Measurements from ENCODE around the gene RFTN1. TPM values are rescaled to one million over a fixed set of nuclear protein-coding genes. Genes with fewer than 3 reads are reported as not detected.

Gene RFTN1
- total RNA-seq, 2 experiments from 2014 or later, result 101 to 113 TPM

DNA sequence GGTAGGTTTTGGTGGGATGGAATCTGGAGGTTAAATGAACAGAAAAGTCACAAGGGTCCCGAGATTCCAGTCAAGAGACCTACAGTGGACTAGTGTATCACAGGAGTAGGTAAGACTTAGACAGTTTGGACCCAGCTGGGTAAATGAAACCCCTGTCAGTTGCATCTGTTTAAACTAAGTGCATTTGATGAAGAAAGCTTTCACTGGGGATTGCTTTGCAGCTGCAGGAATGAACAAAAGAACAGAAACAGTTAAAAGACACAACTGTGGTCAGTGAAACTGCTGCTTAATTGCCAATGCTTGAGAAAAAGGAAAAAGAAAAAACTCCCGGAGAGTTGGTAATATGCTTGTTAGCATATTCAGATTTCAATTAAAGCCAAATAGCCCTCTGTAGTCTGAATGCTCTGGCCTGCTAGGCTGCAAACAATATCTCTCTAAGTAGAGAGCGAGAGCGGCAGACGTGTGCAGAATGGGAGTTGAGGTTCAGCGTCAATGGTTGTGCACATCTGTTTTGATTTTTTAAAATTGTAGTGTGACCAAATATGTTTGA lies 211.3 kb downstream of the RFTN1 start:
- intact Hi-C loops (cut with DNase I, micrococcal nuclease), result no loop called here
- ATAC-seq, result no peak
- Mint-ChIP-seq H3K9me3 (ENCODE audit: low read depth) (peaks cover 2% of the 10 kb centered on the region), H3K36me3 (ENCODE audit: low read depth) (peaks cover 75% of the 10 kb centered on the region), H3K4me1 (peaks cover 98% of the 10 kb centered on the region), H3K27me3 (no peaks in the 10 kb centered on the region), H3K4me3 (peak overlapping the region; percentile 66), H3K27ac (peak overlapping the region; percentile 96)
- DNase-seq, result no peak
- POLR2A ChIA-PET, result no interaction called here
- CTCF ChIA-PET, result interaction anchor here (1.0 to 3.2 kb wide), 3 partner anchors 12 to 16 kb away, joined by 4 to 17 read pairs (median 9); no protein-coding TSS in a partner anchor

DNA sequence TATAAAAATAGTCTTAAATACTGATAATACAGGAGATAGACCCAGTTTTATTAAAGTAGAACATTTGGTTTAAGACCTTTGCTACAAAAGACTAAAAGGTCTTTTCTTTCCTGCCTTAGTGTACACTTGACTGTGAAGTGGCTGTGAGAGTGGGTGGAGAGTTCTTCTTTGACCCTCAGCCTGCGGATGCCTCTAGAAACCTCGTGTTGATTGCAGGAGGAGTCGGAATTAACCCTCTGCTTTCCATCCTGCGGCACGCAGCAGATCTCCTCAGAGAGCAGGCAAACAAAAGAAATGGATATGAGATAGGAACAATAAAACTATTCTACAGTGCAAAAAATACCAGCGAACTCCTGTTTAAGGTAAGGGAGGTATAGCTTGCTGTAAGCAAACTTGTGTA lies 212.0 kb downstream of the RFTN1 start:
- intact Hi-C loops (cut with DNase I, micrococcal nuclease), result loop anchor here (1.0 kb wide), 2 partner anchors 8 to 10 kb away; no protein-coding TSS in a partner anchor
- ChIA-PET CTCF (interaction anchor here (0.8 to 2.4 kb wide), 7 partner anchors 8 to 16 kb away, joined by 3 to 9 read pairs (median 4); no protein-coding TSS in a partner anchor), POLR2A (interaction anchor here (0.6 kb wide), 1 partner anchor 532 kb away, joined by 3 read pairs; no protein-coding TSS in a partner anchor)
- Mint-ChIP-seq H3K9me3 (ENCODE audit: low read depth) (peaks cover 2% of the 10 kb centered on the region), H3K4me1 (peaks cover 98% of the 10 kb centered on the region), H3K27me3 (no peaks in the 10 kb centered on the region), H3K4me3 (peak overlapping the region; percentile 66), H3K36me3 (ENCODE audit: low read depth) (peaks cover 75% of the 10 kb centered on the region), H3K27ac (peak overlapping the region; percentile 96)
- DNase-seq, result peak; percentile 57
- ATAC-seq, result peak; percentile 30

DNA sequence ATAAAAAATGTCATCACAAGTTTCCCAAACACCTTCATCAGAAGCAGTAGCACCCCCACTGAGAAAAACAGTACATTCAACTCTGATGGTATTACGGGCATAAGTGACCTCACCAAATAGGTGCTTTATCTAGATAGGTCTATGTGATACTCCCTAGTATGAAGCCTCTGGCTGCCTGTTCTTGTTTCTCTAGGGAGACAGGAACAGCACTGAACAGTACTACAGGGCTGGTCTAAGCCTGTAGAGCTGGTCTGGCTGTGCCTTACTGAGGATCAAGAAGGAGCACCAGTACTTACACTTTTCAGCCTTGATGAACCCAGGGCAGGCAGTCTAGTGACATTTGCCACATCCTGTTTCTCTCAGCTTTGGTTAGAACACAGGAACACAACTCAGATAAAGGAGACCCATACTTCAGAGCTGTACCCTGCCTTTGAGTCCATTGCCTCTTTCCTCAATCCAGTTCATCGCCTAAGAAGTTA lies 212.6 kb downstream of the RFTN1 start:
- Mint-ChIP-seq H3K27me3 (no peaks in the 10 kb centered on the region), H3K9me3 (ENCODE audit: low read depth) (peaks cover 3% of the 10 kb centered on the region), H3K36me3 (ENCODE audit: low read depth) (peaks cover 75% of the 10 kb centered on the region), H3K4me1 (peaks cover 98% of the 10 kb centered on the region), H3K27ac (peak overlapping the region; percentile 96), H3K4me3 (peak overlapping the region; percentile 66)
- POLR2A ChIA-PET, result interaction anchor here (0.6 kb wide), 1 partner anchor 532 kb away, joined by 3 read pairs; no protein-coding TSS in a partner anchor
- intact Hi-C loops (cut with DNase I, micrococcal nuclease), result loop anchor here (1.0 kb wide), 2 partner anchors 8 to 10 kb away; no protein-coding TSS in a partner anchor
- peak; percentile 53 for DNase-seq
- CTCF ChIA-PET, result interaction anchor here (0.8 to 2.4 kb wide), 9 partner anchors 9 to 29 kb away, joined by 3 to 9 read pairs (median 4); no protein-coding TSS in a partner anchor
- ATAC-seq, result peak; percentile 55

DNA sequence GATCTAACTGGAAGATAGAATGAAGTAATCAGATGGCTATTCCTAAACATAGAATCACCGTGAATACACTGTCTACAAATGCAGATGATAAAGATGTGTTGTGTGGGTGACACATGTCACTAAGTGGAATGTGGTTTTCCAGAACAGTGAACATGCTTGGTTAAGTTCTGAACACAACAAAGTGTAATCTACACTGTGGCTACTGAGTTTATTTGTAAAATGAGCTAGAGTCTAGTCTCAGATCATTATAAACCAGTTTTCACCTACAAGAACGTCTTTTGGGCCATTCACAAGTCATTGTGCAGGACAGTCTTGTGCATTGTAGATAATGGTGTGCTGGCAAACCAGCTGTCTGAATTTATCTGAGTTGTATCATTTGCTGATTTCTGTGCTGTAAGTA lies 213.2 kb downstream of the RFTN1 start:
- Mint-ChIP-seq H3K27ac (peak overlapping the region; percentile 96), H3K27me3 (no peaks in the 10 kb centered on the region), H3K36me3 (ENCODE audit: low read depth) (peaks cover 75% of the 10 kb centered on the region), H3K9me3 (ENCODE audit: low read depth) (peaks cover 3% of the 10 kb centered on the region), H3K4me1 (peaks cover 98% of the 10 kb centered on the region), H3K4me3 (peak overlapping the region; percentile 66)
- intact Hi-C loops (cut with DNase I, micrococcal nuclease), result loop anchor here in 1 of 2 experiments (1.0 kb wide), 1 partner anchor 9 kb away; no protein-coding TSS in a partner anchor
- DNase-seq (no peak), ATAC-seq (peak; percentile 8)
- ChIA-PET POLR2A (no interaction called here), CTCF (interaction anchor here (1.0 to 2.4 kb wide), 6 partner anchors 8 to 28 kb away, joined by 3 to 9 read pairs (median 4); no protein-coding TSS in a partner anchor)

DNA sequence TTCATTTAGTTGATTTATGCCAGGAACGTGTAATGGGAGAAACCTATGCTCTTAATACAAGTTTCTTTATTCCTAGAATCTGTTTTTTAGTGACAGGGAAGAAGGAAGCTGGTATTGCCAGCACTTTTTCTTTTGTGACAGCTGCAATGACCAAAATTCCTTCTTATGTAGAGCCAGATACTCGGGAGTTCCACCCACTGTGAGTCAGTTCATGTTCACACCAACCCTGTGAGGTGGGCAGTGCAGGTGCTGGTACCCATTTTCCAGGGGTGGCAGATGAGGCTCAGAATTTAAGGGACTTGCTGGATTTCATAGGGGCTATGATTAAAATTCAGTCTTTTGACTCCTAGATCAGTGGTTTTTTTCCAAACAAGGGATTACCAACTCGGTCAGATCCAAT lies 213.8 kb downstream of the RFTN1 start:
- Mint-ChIP-seq H3K4me1 (peaks cover 97% of the 10 kb centered on the region), H3K27ac (peak overlapping the region; percentile 96), H3K36me3 (ENCODE audit: low read depth) (peaks cover 74% of the 10 kb centered on the region), H3K4me3 (no peak overlapping the region), H3K9me3 (ENCODE audit: low read depth) (peaks cover 3% of the 10 kb centered on the region), H3K27me3 (no peaks in the 10 kb centered on the region)
- ChIA-PET POLR2A (no interaction called here), CTCF (interaction anchor here (1.2 to 2.4 kb wide), 2 partner anchors 9 to 28 kb away, joined by 3 to 9 read pairs; no protein-coding TSS in a partner anchor)
- DNase-seq (no peak), ATAC-seq (no peak)
- intact Hi-C loops (cut with DNase I, micrococcal nuclease), result loop anchor here (1.0 to 10.0 kb wide), 5 partner anchors 8 to 725 kb away; no protein-coding TSS in a partner anchor

DNA sequence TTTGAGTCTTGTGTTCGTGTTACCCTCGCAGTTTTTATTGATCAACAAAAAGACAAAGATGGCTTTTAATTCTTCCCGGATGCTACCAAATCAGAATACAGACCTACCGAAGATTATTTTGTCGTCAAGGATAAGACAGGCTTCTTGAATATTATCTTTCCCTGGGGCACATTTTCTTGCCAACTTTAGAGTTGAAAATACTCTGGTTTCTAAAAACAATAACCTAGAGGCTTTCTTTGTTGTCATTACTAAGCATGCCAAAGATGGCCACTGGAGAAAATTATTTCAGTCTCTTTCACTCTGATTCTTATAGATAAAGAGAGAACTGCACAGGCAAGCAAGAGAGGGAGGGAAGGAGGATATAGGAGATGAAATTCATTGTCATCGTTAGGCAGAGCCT lies 214.6 kb downstream of the RFTN1 start:
- DNase-seq (no peak), ATAC-seq (no peak)
- POLR2A ChIA-PET, result no interaction called here
- peak overlapping the region; percentile 3 for H3K4me3 Mint-ChIP-seq
- no peaks in the 10 kb centered on the region for H3K27me3 Mint-ChIP-seq
- H3K36me3 Mint-ChIP-seq (ENCODE audit: low read depth), result peaks cover 74% of the 10 kb centered on the region
- peak overlapping the region; percentile 88 for H3K27ac Mint-ChIP-seq
- intact Hi-C loops (cut with DNase I, micrococcal nuclease), result loop anchor here (5.0 to 10.0 kb wide), 4 partner anchors 78 to 726 kb away; no protein-coding TSS in a partner anchor
- CTCF ChIA-PET, result interaction anchor here (1.0 to 1.6 kb wide), 2 partner anchors 12 to 15 kb away, joined by 4 to 8 read pairs; no protein-coding TSS in a partner anchor
- H3K9me3 Mint-ChIP-seq (ENCODE audit: low read depth), result peaks cover 3% of the 10 kb centered on the region
- peaks cover 97% of the 10 kb centered on the region for H3K4me1 Mint-ChIP-seq

DNA sequence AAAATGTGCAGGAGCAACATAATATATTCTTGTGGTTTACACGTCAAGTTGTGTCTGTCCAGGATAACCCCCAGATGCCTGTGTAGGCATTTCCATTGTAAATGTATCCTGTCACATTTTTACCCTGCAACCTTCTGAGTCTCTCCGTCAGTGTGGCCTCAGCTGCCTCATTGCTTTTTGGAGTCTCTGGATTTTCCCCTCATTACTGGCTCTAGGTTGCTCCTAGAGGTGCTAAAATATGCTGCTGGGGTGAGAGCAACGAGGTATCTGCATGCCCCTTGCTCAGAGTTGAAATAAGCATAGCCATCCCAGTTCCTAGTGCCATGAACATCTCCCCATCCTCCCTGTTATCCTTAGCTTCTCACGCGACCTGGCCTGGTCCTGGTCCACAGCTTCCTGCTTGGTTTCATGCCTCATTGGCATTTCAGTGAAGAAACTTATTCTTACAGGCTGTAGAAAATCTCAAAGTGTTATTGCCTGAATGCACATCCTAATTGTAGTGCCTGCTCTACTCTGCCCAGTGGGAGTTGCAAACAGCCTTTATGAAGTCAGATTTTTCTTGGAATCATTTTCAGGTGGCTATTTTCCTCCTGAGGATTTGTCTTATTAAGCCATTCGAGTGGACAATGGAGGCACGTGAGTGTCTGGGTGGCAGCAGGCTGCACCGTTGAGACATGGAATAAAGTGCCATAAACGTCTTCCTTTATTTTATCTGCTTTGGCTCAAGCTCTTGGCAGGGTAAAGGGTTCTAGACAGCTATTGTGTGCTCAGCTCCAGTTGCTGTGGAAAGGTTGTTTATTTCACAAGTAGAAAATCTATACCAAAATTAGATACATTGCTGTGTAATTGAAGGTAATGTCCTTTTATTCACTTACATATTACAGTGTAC lies 215.3 kb downstream of the RFTN1 start:
- Mint-ChIP-seq H3K27ac (peak overlapping the region; percentile 88), H3K9me3 (ENCODE audit: low read depth) (peaks cover 3% of the 10 kb centered on the region), H3K36me3 (ENCODE audit: low read depth) (peaks cover 76% of the 10 kb centered on the region), H3K27me3 (no peaks in the 10 kb centered on the region), H3K4me1 (peaks cover 99% of the 10 kb centered on the region), H3K4me3 (peak overlapping the region; percentile 3)
- DNase-seq (no peak), ATAC-seq (no peak)
- ChIA-PET CTCF (interaction anchor here (0.6 to 1.6 kb wide), 8 partner anchors 10 to 700 kb away, joined by 3 to 9 read pairs (median 4); no protein-coding TSS in a partner anchor), POLR2A (interaction anchor here (0.8 kb wide), 1 partner anchor 11 kb away, joined by 3 read pairs; no protein-coding TSS in a partner anchor)
- intact Hi-C loops (cut with DNase I, micrococcal nuclease), result loop anchor here (5.0 to 10.0 kb wide), 4 partner anchors 79 to 727 kb away; no protein-coding TSS in a partner anchor

DNA sequence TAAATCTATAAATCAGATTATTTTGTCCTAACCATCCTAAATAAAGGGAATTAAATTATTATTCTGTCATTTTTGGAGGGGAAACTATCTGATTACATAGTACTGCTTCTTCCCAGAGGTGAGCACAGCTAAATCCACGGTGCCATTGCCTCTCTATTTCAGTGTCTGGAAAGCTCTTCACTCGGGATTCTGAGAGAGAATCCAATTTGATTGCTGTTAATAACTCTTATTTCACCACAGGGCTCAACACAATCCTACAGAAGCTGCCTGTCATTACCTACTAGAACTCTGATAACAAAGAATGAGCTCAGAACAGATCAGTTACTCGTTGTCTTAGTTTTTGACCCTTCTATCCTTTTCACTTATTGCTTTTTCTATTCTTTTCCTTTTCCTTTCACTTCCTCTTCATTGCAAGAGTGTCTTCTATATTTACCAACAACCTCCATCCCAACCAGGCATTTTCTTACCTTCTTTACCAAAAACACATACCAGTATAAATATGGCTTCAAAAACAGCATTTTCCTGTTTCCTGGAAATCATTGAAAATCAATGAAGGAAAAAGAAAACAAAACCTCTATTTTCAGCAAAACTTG lies 218.1 kb downstream of the RFTN1 start:
- POLR2A ChIA-PET, result interaction anchor here (0.6 to 1.7 kb wide), 5 partner anchors 9 to 272 kb away, joined by 3 to 7 read pairs (median 6); partner anchors contain the start of genes DPH3 and OXNAD1
- DNase-seq (no peak), ATAC-seq (no peak)
- peaks cover 95% of the 10 kb centered on the region for H3K4me1 Mint-ChIP-seq
- CTCF ChIA-PET, result interaction anchor here (0.7 to 9.8 kb wide), 13 partner anchors 9 to 624 kb away, joined by 3 to 262 read pairs (median 4); no protein-coding TSS in a partner anchor
- intact Hi-C loops (cut with DNase I, micrococcal nuclease), result loop anchor here (1.0 to 10.0 kb wide), 5 partner anchors 14 to 729 kb away; no protein-coding TSS in a partner anchor
- H3K27me3 Mint-ChIP-seq, result no peaks in the 10 kb centered on the region
- peaks cover 9% of the 10 kb centered on the region for H3K9me3 Mint-ChIP-seq (ENCODE audit: low read depth)
- H3K4me3 Mint-ChIP-seq, result peak overlapping the region; percentile 42
- H3K27ac Mint-ChIP-seq, result peak overlapping the region; percentile 89
- H3K36me3 Mint-ChIP-seq (ENCODE audit: low read depth), result peaks cover 73% of the 10 kb centered on the region

DNA sequence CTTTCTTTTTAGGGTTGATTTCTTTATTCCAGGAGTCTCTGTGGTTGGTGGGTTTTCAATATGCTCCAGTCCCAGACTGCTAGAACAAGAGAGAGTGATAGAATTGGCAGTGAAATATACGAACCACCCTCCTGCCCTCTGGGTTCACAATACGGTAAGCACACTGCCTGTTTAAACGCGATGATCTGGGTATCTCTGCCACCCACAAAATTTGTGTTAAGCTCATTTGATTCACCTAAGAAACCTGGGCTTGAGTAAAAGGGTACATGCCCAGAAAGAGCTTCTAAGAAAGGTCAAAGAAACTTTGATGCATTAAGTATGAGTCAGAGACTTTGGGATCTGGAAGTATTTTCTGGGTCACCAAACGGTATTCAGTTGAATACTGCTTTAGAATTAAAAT lies 218.7 kb downstream of the RFTN1 start:
- POLR2A ChIA-PET, result interaction anchor here (0.6 to 1.7 kb wide), 6 partner anchors 9 to 652 kb away, joined by 3 to 7 read pairs (median 3); partner anchors contain the start of genes DPH3 and OXNAD1

DNA sequence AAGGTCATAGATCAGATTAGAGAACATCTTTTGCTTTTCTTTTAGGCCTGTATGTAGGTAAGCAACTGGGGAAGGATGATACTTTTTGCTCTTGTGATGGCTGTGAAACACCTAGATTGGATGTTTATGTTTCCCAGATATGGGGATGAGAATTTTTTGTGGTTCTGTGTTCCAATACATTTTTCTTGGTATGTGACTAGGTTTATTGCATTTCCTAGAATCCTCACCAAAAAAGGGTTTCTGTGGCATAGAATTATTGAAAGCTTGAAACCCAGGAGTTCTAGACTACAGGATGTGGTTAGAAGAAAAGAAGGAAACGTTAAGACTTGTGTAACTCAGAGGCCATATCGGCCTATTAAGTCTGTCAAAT lies 222.7 kb downstream of the RFTN1 start:
- DNase-seq, result no peak
- H3K27ac Mint-ChIP-seq, result peak overlapping the region; percentile 94
- peak overlapping the region; percentile 79 for H3K4me3 Mint-ChIP-seq
- peaks cover 94% of the 10 kb centered on the region for H3K4me1 Mint-ChIP-seq
- H3K27me3 Mint-ChIP-seq, result no peaks in the 10 kb centered on the region
- peak; percentile 29 for ATAC-seq
- H3K9me3 Mint-ChIP-seq (ENCODE audit: low read depth), result peaks cover 5% of the 10 kb centered on the region
- intact Hi-C loops (cut with DNase I, micrococcal nuclease), result loop anchor here (1.0 to 10.0 kb wide), 15 partner anchors 9 to 942 kb away; no protein-coding TSS in a partner anchor
- ChIA-PET CTCF (interaction anchor here (0.5 to 9.8 kb wide), 30 partner anchors 10 to 307 kb away, joined by 3 to 262 read pairs (median 5); partner anchors contain the start of genes DPH3 and OXNAD1), POLR2A (interaction anchor here (0.6 to 1.5 kb wide), 3 partner anchors 22 to 185 kb away, joined by 3 to 5 read pairs (median 5); no protein-coding TSS in a partner anchor)
- H3K36me3 Mint-ChIP-seq (ENCODE audit: low read depth), result peaks cover 74% of the 10 kb centered on the region

More for the DNA sequence above, 218.7 kb downstream of the RFTN1 start:
- intact Hi-C loops (cut with DNase I, micrococcal nuclease), result loop anchor here (1.0 to 10.0 kb wide), 6 partner anchors 14 to 730 kb away; no protein-coding TSS in a partner anchor
- H3K27me3 Mint-ChIP-seq, result no peaks in the 10 kb centered on the region
- peak overlapping the region; percentile 40 for H3K4me3 Mint-ChIP-seq
- peak overlapping the region; percentile 87 for H3K27ac Mint-ChIP-seq
- ATAC-seq, result peak; percentile 57
- CTCF ChIA-PET, result interaction anchor here (0.7 to 9.8 kb wide), 12 partner anchors 8 to 623 kb away, joined by 3 to 262 read pairs (median 4); no protein-coding TSS in a partner anchor
- H3K36me3 Mint-ChIP-seq (ENCODE audit: low read depth), result peaks cover 72% of the 10 kb centered on the region
- peak; percentile 44 for DNase-seq
- H3K4me1 Mint-ChIP-seq, result peaks cover 95% of the 10 kb centered on the region
- H3K9me3 Mint-ChIP-seq (ENCODE audit: low read depth), result peaks cover 9% of the 10 kb centered on the region

Measured in activated CD4-positive, alpha-beta T cell treated with anti-CD3 and anti-CD28 coated beads for 36 hours (primary cell).